WTC11 (cell line): ENCODE results near the gene MANEA.

Experiments
- ATF2 ChIP-seq: sonication (generic); formaldehyde crosslinking; IDR thresholded peaks from 2 replicates; pipeline ENCODE4 v1.8.1; 2022; ENCODE audit warnings: low read depth, missing genetic modification reagents, borderline replicate concordance
- CBFB ChIP-seq: sonication (generic); formaldehyde crosslinking; IDR thresholded peaks from 2 replicates; pipeline ENCODE4 v1.8.1; 2022; ENCODE audit warnings: mild to moderate bottlenecking, low read depth, missing genetic modification reagents
- CTCF ChIP-seq: fragments of 200-600 bp; IDR thresholded peaks from 2 replicates; pipeline ENCODE4 v1.8.0; 2022; ENCODE audit warnings: antibody characterized with exemption
- EMX1 ChIP-seq: fragments of 250-450 bp; sonication (Bioruptor Pico); IDR thresholded peaks from 2 replicates; pipeline ENCODE4 v1.8.0; 2021; ENCODE audit warnings: mild to moderate bottlenecking
- FOXP4 ChIP-seq: sonication (generic); formaldehyde crosslinking; IDR thresholded peaks from 2 replicates; pipeline ENCODE4 v1.8.0; 2022; ENCODE audit warnings: mild to moderate bottlenecking, missing genetic modification reagents
- IRF1 ChIP-seq: sonication (generic); formaldehyde crosslinking; IDR thresholded peaks from 2 replicates; pipeline ENCODE4 v1.8.0; 2023; ENCODE audit warnings: missing genetic modification reagents
- MAX ChIP-seq: sonication (generic); formaldehyde crosslinking; IDR thresholded peaks from 2 replicates; pipeline ENCODE4 v1.8.0; 2022; ENCODE audit warnings: mild to moderate bottlenecking, missing genetic modification reagents
- MLX ChIP-seq: sonication (generic); formaldehyde crosslinking; IDR thresholded peaks from 2 replicates; pipeline ENCODE4 v1.8.1; 2023; ENCODE audit warnings: mild to moderate bottlenecking, missing genetic modification reagents, moderate library complexity
- MXD4 ChIP-seq: fragments of 250-450 bp; sonication (Bioruptor Pico); IDR thresholded peaks from 2 replicates; pipeline ENCODE4 v1.8.0; 2021; ENCODE audit warnings: mild to moderate bottlenecking, moderate library complexity, borderline replicate concordance
- PREB ChIP-seq: sonication (generic); formaldehyde crosslinking; IDR thresholded peaks from 2 replicates; pipeline ENCODE4 v1.8.1; 2022; ENCODE audit warnings: mild to moderate bottlenecking, missing genetic modification reagents, moderate library complexity, borderline replicate concordance
- SP1 ChIP-seq: sonication (generic); formaldehyde crosslinking; conservative IDR thresholded peaks from 2 replicates; pipeline ENCODE4 v1.8.1; 2022; ENCODE audit warnings: missing genetic modification reagents
- TEAD4 ChIP-seq: sonication (generic); formaldehyde crosslinking; IDR thresholded peaks from 2 replicates; pipeline ENCODE4 v1.8.0; 2022; ENCODE audit warnings: mild to moderate bottlenecking, missing genetic modification reagents
- USF2 ChIP-seq: sonication (generic); formaldehyde crosslinking; IDR thresholded peaks from 2 replicates; pipeline ENCODE4 v1.8.1; 2023; ENCODE audit warnings: mild to moderate bottlenecking, missing genetic modification reagents, moderate library complexity
- ZBTB43 ChIP-seq: sonication (generic); formaldehyde crosslinking; IDR thresholded peaks from 2 replicates; pipeline ENCODE4 v1.8.1; 2023; ENCODE audit warnings: mild to moderate bottlenecking, missing genetic modification reagents

- no peak for TF ChIP-seq CTCF
- TF ChIP-seq TEAD4 (CRISPR knock-in tag): no peak
- TF ChIP-seq IRF1 (CRISPR knock-in tag): no peak
- no peak for TF ChIP-seq SP1 (CRISPR knock-in tag)
- no peak for TF ChIP-seq ATF2
- TF ChIP-seq FOXP4 (CRISPR knock-in tag): no peak
- TF ChIP-seq USF2 (CRISPR knock-in tag): no peak
- no peak for TF ChIP-seq ZBTB43
- no peak for TF ChIP-seq EMX1 (CRISPR knock-in tag)
- TF ChIP-seq MAX: no peak
- TF ChIP-seq MLX: no peak
- no peak for TF ChIP-seq PREB (CRISPR knock-in tag)
- TF ChIP-seq CBFB (CRISPR knock-in tag): no peak
- TF ChIP-seq MXD4: no peak
These were observed 3.7 kb downstream of the MANEA start for GRCh38 chr6:95581073-95581472.
